HG02678 (cell line): ENCODE data around the gene NUMA1.

Experiments used
- ATAC-seq: cut with Tn5 transposase; IDR thresholded peaks from one replicate; pipeline ENCODE4 v1.9.1; 2021; ENCODE audit warnings: mild to moderate bottlenecking, moderate library complexity; ENCODE audit not compliant: unreplicated experiment

Gene NUMA1, protein sequence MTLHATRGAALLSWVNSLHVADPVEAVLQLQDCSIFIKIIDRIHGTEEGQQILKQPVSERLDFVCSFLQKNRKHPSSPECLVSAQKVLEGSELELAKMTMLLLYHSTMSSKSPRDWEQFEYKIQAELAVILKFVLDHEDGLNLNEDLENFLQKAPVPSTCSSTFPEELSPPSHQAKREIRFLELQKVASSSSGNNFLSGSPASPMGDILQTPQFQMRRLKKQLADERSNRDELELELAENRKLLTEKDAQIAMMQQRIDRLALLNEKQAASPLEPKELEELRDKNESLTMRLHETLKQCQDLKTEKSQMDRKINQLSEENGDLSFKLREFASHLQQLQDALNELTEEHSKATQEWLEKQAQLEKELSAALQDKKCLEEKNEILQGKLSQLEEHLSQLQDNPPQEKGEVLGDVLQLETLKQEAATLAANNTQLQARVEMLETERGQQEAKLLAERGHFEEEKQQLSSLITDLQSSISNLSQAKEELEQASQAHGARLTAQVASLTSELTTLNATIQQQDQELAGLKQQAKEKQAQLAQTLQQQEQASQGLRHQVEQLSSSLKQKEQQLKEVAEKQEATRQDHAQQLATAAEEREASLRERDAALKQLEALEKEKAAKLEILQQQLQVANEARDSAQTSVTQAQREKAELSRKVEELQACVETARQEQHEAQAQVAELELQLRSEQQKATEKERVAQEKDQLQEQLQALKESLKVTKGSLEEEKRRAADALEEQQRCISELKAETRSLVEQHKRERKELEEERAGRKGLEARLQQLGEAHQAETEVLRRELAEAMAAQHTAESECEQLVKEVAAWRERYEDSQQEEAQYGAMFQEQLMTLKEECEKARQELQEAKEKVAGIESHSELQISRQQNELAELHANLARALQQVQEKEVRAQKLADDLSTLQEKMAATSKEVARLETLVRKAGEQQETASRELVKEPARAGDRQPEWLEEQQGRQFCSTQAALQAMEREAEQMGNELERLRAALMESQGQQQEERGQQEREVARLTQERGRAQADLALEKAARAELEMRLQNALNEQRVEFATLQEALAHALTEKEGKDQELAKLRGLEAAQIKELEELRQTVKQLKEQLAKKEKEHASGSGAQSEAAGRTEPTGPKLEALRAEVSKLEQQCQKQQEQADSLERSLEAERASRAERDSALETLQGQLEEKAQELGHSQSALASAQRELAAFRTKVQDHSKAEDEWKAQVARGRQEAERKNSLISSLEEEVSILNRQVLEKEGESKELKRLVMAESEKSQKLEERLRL (N-terminal part only)

DNA sequence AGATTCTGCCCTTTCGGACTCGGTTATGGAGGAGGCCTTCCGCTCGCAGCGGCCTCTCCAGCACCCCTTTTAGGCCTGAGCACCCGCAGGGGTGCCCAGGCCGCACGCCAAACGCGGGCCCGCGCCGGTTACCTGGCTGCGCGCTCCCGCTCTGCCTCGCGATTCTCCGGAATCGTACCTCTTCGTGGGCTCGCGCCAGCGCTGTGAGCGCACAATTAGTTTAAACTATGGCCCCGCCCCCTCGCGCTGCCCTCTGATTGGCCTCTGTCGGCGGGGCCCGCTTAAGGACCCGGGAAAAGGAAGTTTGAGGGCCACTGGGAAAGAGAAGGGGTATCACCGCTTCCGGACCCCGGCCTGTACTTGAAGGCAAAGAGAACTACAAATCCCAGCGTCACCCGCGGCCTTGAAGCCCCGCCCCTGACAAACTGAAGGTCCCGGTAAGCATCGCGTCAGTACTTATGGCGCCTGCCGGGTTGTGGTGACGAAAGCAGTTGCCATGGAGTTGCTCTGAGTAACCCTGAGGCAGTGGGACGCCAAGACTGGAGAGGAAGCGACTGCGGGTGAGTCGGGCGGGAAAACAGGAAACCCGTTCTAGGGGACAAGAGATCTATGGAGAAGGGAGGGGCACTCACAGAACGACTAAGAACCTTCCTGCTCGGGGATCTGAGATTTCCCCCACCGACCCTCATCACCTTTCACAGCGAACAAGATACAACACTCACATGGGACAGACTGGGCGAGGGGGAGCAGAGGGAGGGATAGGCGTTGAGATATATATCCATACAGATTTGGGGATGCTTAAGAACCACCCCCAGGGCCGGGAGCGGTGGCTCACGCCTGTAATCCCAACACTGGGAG lies at the start of gene NUMA1, which contains the start of gene LRRC51:
Gene NUMA1, minus strand, starts transcription at position 217 of the 858 bp plus-strand sequence. CDS start 44,599 bp downstream, outside the sequence.
Gene LRRC51, plus strand, starts transcription at position 525 of the 858 bp plus-strand sequence. CDS start 8,234 bp downstream, outside the sequence.
- ATAC-seq: peak; percentile 93

DNA sequence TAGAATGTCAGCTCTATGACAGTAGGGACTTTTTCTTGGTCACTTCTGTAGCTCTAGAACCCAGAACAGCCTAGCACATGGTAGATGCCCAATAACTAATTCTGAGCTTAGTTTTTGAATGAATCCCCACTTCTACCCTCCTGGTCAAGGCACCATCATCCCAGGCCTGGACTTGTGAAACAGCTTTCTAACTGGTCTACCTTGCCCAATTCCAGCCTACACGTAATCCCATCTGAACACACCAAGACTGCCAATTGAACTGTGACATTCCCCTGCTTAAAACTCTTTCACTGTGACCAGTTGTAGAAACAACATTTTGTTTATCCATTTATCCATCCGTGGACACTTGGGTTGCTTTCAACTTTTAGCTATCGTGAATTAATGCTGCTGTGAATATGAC lies 49.0 kb upstream of the NUMA1 start:
- ATAC-seq: no peak

DNA sequence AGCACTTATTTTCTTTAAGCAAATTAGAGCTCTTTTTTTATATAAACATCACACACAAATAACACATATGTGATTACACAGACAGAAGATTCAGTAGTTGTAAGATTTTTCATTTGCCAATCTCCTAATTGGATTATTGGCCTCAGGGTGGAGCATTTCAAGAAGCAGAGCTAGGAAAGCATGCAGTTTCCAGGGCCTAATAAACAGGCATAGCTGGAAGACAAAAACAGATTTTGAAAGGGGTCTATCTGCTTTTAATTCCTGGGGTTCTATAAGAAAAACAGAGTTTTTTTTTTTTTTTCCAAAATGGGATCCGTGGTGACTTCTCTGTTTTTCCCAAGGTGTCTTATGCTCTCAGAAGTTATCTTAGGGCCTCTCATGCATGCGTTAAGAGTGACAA lies 47.6 kb upstream of the NUMA1 start:
- no peak for ATAC-seq

DNA sequence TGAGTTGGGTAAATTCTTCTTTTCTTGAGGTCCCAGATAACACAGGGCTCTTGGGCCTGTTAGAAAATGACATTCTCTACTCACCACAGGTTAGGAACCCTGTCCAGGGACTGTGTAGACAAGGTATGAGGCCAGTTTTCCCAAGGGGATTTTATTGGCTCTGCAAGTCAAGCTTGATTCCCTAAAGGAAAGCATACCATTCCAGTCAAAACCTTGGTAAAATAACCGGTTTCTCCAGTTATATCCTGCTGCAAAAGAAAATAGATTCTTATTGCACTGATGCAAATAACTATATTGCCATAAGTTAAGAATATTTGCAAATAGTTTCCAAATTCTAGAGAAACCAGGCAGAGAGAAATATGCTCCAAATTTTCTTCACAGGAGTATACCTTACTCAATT lies 45.6 kb upstream of the NUMA1 start:
- ATAC-seq: no peak

DNA sequence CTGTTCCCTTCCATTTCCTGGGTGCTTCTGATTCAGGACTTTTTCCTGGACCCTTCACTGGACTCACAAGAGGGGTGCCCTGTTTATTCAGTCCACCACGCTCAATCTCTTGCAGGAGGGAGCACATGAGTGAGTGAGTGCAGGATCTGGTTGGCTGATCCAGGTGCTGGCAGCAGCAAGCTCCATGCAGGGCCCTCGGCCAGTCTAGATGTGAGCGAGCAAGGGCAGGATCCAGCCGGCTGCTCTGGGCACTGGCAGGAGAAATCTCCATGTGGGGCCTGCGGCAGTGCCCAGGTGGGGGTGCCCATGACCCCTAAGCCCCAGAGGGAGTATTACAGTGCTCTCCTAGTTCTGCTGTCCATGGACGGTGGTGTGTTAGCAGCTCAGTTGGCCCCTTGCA lies 43.7 kb upstream of the NUMA1 start:
- no peak for ATAC-seq

DNA sequence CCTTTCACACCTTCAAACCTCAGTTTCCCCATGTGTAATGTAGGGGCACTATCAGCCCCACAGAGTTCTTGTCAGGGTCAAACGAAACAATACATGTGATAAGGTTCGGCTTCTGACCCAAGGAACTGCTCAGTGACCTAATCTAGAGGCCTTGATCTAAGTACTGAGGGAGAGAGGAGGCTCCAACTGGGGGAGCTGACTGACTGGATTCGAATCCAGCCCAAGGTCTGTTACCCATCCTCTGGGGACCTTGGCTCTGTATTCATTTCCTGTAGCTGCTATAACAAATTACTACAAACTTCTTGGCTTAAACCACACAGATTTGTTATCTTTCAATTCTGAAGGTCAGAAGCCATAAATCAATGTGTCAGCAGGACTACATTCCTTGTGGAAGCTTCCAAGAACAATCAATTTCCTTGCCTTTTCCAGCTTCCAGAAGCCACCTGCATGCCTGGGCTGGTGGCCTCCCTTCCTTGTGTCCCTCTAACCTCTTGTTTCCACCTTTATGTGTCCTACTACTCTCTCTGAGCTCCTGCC lies 42.8 kb upstream of the NUMA1 start:
- ATAC-seq: no peak

DNA sequence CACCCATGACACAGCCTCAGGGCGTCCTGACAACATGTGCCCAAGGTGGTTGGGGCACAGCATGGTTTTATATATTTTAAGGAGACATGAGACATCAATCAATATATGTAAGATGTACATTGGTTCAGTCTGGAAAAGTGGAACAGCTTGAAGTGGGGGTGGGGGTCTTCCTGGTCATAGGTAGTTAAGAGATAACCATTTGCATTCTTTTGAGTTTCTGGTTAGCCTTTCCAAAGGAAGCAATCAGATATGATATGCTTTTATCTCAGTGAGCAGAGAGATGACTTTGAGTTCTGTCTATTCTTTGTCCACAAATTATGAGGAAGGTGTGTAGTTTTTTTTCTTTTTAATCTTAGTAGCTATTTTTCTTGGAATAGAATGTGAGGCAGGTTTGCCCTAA lies 42.3 kb upstream of the NUMA1 start:
- ATAC-seq: no peak

DNA sequence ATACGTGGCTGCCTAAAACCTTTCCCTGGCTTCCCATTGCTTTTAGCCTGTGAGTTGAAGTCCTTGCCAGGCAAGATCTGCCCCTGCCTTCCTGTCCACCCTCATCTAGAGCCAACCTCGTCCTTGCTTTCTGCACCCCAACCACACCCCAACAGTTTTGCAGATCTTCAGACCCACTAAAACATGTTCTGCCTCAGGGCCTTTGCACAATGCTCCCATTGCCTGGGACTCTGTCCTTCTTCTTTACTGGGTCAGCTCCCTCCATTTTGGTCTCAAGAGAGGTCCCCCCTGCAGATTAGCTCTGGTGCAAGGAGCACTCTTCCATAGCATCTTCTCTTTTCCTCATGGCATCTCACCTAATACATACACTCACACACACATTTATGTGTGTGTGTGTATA lies 40.6 kb upstream of the NUMA1 start:
- no peak for ATAC-seq

DNA sequence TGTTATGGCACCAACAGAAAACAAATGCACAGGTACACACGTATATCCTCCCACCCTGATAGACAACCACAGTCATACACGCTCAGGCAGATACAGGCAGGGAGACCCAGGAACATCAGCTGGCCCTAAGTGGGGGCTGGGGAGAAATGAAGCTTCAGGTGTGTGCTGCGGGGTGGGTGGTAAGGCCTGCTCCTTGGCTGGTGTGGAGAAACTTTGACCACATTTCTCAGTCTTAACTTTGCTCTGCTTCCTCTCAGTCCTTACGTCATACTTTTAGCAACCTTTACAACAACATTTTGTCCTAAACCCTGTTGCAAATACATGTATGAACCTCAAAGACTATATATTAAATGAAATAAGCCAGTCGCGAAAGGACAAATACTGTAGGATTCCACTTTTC lies 38.9 kb upstream of the NUMA1 start:
- ATAC-seq: no peak

DNA sequence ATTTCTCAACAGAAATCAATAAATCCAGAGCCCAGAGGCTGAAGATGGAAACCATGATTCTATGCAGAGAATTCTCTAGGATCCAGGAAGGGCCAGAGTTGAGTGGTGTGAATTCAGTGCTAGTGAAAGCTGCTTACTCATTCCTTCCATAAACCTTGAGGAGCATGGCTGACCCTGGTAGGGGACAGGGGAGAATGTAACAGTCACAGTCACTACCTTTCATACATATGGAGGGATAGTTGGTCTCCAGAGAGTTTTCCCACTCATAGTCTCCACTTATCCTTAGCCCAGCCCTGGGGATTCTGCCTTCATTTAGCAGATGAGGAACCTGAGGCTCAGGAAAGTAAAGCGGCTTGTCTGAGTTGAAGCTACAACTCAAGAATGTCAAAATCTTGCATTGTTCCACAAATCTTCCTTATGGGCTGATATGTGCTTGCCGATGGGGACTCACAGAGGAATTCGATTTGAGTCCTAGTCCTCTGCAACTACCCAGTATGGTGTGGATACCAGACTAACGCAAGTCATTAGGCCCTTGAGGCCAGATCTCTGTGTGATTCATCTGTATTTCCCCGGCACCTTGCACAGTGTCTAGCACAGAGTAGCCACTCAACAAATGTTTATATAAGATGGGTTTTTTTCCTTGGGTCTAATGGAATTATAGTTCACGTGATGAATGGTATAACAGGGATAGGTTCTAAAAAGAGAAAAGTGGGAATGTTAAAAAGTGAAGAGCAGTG lies 35.8 kb upstream of the NUMA1 start:
- ATAC-seq: no peak

DNA sequence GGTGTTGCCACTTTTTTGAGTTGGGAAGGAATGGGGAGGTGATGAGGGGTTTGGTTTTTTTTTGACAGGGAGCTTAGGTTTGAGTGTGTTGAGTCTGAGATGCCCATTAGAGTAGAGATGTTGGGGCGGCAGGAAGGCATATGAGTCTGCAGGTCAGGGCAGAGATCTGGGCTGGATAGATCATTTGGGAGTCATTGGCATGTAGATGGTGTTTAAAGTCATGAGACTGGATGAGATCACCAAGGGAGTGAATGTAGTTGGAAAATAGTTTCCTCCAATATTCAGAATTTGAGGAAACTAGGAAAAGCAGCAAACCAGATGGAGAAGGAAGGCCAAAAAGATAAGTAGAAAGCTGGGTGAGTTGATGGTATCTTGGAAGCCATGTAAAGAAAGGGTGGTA lies 34.2 kb upstream of the NUMA1 start:
- no peak for ATAC-seq

DNA sequence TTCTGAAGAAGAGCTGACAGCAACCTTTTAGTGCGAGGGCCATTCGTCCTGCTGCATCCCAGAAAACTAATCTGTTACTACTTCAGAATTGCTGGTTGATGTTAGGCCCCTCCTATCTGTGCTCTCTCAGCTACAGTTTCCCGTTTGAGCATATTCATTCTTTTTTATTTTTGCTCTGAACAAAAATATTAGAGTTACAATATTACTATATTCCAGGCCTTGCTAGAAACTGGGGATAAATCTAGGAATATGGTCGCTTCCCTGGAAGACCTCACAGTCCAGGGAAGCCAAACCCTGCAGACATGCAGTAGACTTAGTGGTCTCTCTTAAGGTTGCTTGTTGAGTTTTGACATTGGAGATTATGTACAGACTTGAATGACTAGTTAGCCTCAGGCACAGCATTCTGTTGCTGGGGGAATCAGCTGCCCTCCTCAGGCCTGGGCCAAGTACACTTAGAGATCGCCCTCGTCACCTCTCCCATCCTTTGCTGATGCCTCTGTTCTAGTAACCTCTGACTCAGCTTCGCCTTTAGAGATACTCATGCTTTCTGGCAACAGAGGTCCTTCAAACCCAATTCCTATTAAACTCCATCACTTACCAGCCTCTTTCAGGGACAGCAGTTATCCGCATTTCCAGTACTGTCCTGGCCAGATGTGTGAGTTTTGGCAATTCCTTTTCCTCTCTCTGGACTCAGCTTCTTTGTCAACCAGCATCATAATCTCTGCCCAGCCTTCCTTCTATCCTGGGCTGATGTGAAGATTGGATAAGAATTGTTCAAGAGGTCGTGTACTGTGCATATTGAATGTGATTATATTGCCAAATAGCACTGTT lies 32.9 kb upstream of the NUMA1 start:
- ATAC-seq: no peak

DNA sequence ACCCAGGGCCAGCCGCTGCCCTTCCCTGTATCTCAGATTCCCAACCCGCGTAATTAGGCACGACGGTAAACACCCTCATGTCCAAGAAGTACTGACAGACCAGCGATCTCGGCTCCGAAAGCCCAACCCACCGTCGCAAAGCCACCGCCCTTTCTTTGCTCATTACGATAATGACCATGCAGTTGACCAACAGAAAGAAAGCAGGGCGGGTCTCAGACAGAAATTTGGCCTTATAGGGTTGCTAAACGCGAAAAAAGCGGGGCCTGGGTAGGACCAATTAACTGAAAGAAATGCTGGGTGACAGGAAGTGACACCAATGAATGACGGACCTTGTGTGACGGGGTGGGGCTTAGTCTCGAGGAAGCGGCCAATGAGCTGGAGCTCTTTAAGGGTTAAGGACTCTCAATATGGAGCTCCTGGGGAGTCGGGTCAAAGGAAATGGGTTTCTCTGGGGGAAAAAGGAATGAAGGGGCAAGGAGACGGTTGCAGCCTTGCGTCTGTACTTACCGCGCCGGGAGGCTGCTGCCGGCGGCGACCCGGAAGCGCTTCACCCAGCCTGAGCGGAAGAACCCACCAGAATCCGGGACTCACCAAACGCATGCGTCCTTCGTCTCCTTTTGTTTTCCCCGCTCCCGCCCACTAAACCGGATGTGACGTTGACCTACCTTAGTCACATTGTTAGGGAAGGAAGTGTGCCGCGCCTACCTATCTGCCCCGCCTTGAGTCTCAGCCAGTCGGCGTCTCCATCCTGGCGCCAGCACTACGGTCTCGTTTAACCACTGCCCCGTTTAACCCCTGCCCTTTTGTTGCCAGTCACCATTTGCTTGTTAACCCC lies 32.0 kb upstream of the NUMA1 start, which contains the start of gene ANAPC15:
Gene ANAPC15, minus strand, starts transcription at position 553 of the 835 bp plus-strand sequence. CDS start 1,419 bp downstream, outside the sequence.
- ATAC-seq: peak; percentile 91

DNA sequence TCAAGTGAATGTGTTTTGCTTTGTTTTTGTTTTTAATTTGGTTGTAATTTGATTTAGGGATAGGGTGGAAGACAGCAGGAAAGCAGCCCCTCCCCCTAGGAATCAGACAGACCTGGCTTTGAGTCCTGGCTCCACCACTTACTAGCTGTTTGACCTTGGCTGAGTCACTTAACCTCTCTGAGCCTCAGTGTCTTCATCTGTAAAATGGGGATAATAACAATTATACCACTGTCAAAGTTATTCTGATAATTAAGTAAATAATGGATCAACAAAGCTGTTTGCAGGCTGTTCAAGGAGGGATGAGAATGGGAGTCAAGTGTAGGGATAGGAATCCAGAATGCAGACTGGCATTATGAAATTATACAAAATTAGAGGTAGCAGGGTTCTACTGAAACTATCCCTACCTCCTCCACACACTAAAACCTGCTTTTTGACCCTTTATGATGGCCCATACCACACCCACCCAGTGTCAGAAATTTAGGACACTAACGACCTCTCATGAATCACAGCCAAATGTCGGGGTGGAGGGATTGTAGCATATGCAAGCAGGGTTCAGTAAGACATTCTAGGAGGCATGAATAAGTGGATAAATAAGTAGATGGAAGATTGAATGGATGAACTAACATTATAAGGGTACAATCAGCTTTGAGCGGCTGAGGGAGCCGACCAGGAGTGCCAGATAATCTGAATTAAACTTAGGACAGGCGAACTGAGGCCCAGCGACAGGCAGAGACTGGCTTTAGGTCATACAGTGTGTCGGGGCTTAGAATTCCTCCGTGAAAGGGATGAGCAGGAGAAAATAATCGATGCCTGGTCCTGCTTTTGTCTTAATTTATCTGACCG lies 31.2 kb upstream of the NUMA1 start:
- ATAC-seq: no peak

DNA sequence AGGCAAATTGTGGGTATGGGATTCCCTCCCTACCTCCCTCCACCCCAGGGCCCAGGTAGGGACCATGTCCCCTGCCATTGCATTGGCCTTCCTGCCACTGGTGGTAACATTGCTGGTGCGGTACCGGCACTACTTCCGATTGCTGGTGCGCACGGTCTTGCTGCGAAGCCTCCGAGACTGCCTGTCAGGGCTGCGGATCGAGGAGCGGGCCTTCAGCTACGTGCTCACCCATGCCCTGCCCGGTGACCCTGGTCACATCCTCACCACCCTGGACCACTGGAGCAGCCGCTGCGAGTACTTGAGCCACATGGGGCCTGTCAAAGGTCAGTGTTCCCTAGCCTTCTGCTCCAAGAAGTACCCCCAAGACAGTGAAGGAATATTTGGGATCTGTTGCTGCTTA lies 25.5 kb upstream of the NUMA1 start, which contains the start of gene TOMT:
Gene TOMT, plus strand, starts transcription at position 37 of the 400 bp plus-strand sequence. Its CDS starts 28 bp downstream, at position 65.
- no peak for ATAC-seq

DNA sequence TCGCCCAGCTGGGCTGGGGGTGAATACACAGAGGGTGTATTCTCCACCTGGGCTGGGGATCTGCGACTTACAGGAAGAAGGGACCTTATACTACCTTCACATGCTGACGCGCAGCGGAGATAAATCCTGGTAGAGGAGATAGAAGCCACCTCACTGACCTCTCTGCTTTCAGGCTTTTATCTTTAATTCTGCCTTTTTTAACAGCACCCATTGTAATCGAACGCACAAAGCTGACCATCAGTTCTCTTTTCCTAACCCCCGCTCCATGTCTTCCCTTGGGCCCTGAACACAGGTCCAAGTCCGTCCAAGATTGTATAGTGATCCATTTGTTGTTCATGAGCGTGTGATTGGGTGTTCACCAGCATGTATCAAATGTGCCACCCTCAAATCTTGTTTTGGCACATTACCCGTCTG lies 23.4 kb upstream of the NUMA1 start:
- no peak for ATAC-seq
